HEK293 (cell line): ENCODE data around the gene NTN4.

ENCODE experiments used
- CTCF ChIA-PET: fragments of 350-600 bp; formaldehyde crosslinking; extraction: SDS; loops from one replicate; lab custom pipeline; 2021; ENCODE audit warnings: antibody characterized with exemption; lab: Yijun Ruan, JAX
- POLR2A ChIA-PET: fragments of 300-600 bp; formaldehyde crosslinking; extraction: SDS; loops from one replicate; lab custom pipeline; 2020; ENCODE audit warnings: antibody characterized with exemption, inconsistent platforms; lab: Yijun Ruan, JAX
- H3K27ac ChIP-seq: fragments of 200-500 bp; sonication (Bioruptor generic); 2 replicates; pipeline ENCODE4 v1.5.1; 2014; ENCODE audit warnings: low read depth, low read length, control low read depth, inconsistent platforms; ENCODE audit errors: extremely low read depth
- H3K36me3 ChIP-seq, 2 experiments: fragments of 200-500 bp in 1 of 2; sonication (Bioruptor generic) in 1 of 2; 1 replicate in 1 of 2; 2 replicates in 1 of 2; pipeline ENCODE4 v1.5.1; 2014 to 2017; ENCODE audit warnings: inconsistent platforms in 2 of 2, low read length in 2 of 2; ENCODE audit not compliant: control insufficient read depth in 2 of 2, insufficient read depth in 1 of 2
- H3K4me1 ChIP-seq: fragments of 200-500 bp; sonication (Bioruptor generic); 2 replicates; pipeline ENCODE4 v1.5.1; 2014; ENCODE audit warnings: mild to moderate bottlenecking, low read length, inconsistent platforms; ENCODE audit not compliant: control insufficient read depth, insufficient read depth
- H3K4me3 ChIP-seq: 2 replicates; pipeline ENCODE4 v1.5.1; 2011; ENCODE audit warnings: low read depth, mild to moderate bottlenecking, control low read depth, low read length, moderate library complexity
- H3K9me3 ChIP-seq: fragments of 200-500 bp; sonication (Bioruptor generic); 2 replicates; pipeline ENCODE4 v1.5.1; 2014; ENCODE audit warnings: low read depth, low read length, inconsistent platforms; ENCODE audit not compliant: control insufficient read depth, insufficient read depth
- EGR2 ChIP-seq: fragments of 450-650 bp; formaldehyde crosslinking; IDR thresholded peaks from 2 replicates; pipeline ENCODE4 v1.5.1; 2016; ENCODE audit warnings: low read depth, missing biosample characterization, missing genetic modification characterization
- FEZF1 ChIP-seq: fragments of 450-650 bp; formaldehyde crosslinking; IDR thresholded peaks from 2 replicates; pipeline ENCODE4 v1.5.1; 2016; ENCODE audit warnings: missing biosample characterization, missing genetic modification characterization
- SCRT2 ChIP-seq: fragments of 450-650 bp; formaldehyde crosslinking; IDR thresholded peaks from 2 replicates; pipeline ENCODE4 v1.5.1; 2016; ENCODE audit warnings: missing biosample characterization, missing genetic modification characterization
- YY1 ChIP-seq: fragments of 450-650 bp; formaldehyde crosslinking; IDR thresholded peaks from 2 replicates; pipeline ENCODE4 v1.5.1; 2018; ENCODE audit warnings: missing biosample characterization, missing genetic modification characterization
- ZBTB7A ChIP-seq: fragments of 450-650 bp; formaldehyde crosslinking; IDR thresholded peaks from 2 replicates; pipeline ENCODE4 v1.5.1; 2016; ENCODE audit warnings: low read depth, missing biosample characterization, missing genetic modification characterization
- ZFHX2 ChIP-seq: fragments of 450-650 bp; formaldehyde crosslinking; conservative IDR thresholded peaks from 2 replicates; pipeline ENCODE4 v1.5.1; 2016; ENCODE audit warnings: missing biosample characterization, missing genetic modification characterization
- ZNF114 ChIP-seq: fragments of 450-650 bp; formaldehyde crosslinking; IDR thresholded peaks from 2 replicates; pipeline ENCODE4 v1.5.0; 2017; ENCODE audit warnings: missing biosample characterization, missing genetic modification characterization
- ZNF184 ChIP-seq: fragments of 450-650 bp; IDR thresholded peaks from 2 replicates; pipeline ENCODE4 v1.5.1; 2018; ENCODE audit warnings: missing biosample characterization, mild to moderate bottlenecking, missing genetic modification characterization
- ZNF302 ChIP-seq: fragments of 450-650 bp; formaldehyde crosslinking; IDR thresholded peaks from 2 replicates; pipeline ENCODE4 v1.5.1; 2016; ENCODE audit warnings: missing biosample characterization, missing genetic modification characterization, low read depth
- ZNF391 ChIP-seq: fragments of 450-650 bp; formaldehyde crosslinking; IDR thresholded peaks from 2 replicates; pipeline ENCODE4 v1.5.1; 2016; ENCODE audit warnings: low read depth, missing biosample characterization, missing genetic modification characterization, borderline replicate concordance
- ZNF600 ChIP-seq: fragments of 450-650 bp; formaldehyde crosslinking; IDR thresholded peaks from 2 replicates; pipeline ENCODE4 v1.5.1; 2016; ENCODE audit warnings: missing biosample characterization, missing genetic modification characterization
- ZNF610 ChIP-seq: fragments of 450-650 bp; formaldehyde crosslinking; IDR thresholded peaks from 2 replicates; pipeline ENCODE4 v1.5.1; 2016; ENCODE audit warnings: missing biosample characterization, missing genetic modification characterization, borderline replicate concordance
- ZNF621 ChIP-seq: fragments of 450-650 bp; formaldehyde crosslinking; IDR thresholded peaks from 2 replicates; pipeline ENCODE4 v1.5.1; 2017; ENCODE audit warnings: missing biosample characterization, missing genetic modification characterization
- ZNF660 ChIP-seq: fragments of 450-650 bp; IDR thresholded peaks from 2 replicates; pipeline ENCODE4 v1.5.1; 2018; ENCODE audit warnings: missing biosample characterization, mild to moderate bottlenecking, missing genetic modification characterization
- ZNF707 ChIP-seq: fragments of 450-650 bp; formaldehyde crosslinking; IDR thresholded peaks from 2 replicates; pipeline ENCODE4 v1.5.1; 2016; ENCODE audit warnings: missing biosample characterization, missing genetic modification characterization
- ZSCAN16 ChIP-seq: fragments of 450-650 bp; formaldehyde crosslinking; IDR thresholded peaks from 2 replicates; pipeline ENCODE4 v1.5.1; 2016; ENCODE audit warnings: missing biosample characterization, missing genetic modification characterization
- TF ChIP-seq, protein P1 (sequence below): fragments of 450-650 bp; formaldehyde crosslinking; IDR thresholded peaks from 2 replicates; pipeline ENCODE4 v1.5.1; 2016; ENCODE audit warnings: missing biosample characterization, missing genetic modification characterization
- TF ChIP-seq, protein P2 (sequence below): fragments of 450-650 bp; formaldehyde crosslinking; IDR thresholded peaks from 2 replicates; pipeline ENCODE4 v1.5.1; 2016; ENCODE audit warnings: missing biosample characterization, missing genetic modification characterization
- TF ChIP-seq, protein P3 (sequence below): fragments of 450-650 bp; formaldehyde crosslinking; optimal IDR thresholded peaks from 2 replicates; pipeline ENCODE3; 2016; ENCODE audit warnings: missing biosample characterization, mild to moderate bottlenecking, missing genetic modification characterization

Gene NTN4

DNA sequence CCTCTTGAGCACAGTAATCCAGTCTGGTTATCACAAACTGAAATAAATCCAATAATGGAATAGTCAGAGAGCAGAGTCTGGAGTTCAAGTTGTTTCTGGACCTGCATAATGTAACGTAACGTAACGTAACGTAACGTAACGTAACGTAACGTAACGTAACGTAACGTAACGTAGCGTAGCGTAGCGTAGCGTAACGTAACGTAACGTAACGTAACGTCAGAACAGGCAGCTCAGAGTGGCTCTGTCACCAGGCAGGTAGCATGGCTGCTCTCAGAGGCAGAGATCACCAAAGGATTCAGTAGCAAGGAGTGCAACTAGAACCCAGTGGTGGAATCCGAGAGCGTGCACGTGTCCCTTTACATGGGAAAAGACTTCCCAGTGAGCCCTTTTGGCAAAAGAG is 153.6 kb downstream of the NTN4 start:
- no peak overlapping the region for H3K27ac ChIP-seq
- TF ChIP-seq ZNF707 (tag by site-specific recombination) (no peak), ZNF600 (tag by site-specific recombination) (peak; percentile 90), ZBTB7A (tag by site-specific recombination) (no peak), ZSCAN16 (tag by site-specific recombination) (no peak), ZNF391 (no peak)
- no peaks in the 10 kb centered on the region for H3K36me3 ChIP-seq
- CTCF ChIA-PET = no interaction called here
- no peak overlapping the region for H3K4me3 ChIP-seq
- no peaks in the 10 kb centered on the region for H3K9me3 ChIP-seq
- H3K4me1 ChIP-seq = peaks cover 9% of the 10 kb centered on the region
- POLR2A ChIA-PET = no interaction called here

DNA sequence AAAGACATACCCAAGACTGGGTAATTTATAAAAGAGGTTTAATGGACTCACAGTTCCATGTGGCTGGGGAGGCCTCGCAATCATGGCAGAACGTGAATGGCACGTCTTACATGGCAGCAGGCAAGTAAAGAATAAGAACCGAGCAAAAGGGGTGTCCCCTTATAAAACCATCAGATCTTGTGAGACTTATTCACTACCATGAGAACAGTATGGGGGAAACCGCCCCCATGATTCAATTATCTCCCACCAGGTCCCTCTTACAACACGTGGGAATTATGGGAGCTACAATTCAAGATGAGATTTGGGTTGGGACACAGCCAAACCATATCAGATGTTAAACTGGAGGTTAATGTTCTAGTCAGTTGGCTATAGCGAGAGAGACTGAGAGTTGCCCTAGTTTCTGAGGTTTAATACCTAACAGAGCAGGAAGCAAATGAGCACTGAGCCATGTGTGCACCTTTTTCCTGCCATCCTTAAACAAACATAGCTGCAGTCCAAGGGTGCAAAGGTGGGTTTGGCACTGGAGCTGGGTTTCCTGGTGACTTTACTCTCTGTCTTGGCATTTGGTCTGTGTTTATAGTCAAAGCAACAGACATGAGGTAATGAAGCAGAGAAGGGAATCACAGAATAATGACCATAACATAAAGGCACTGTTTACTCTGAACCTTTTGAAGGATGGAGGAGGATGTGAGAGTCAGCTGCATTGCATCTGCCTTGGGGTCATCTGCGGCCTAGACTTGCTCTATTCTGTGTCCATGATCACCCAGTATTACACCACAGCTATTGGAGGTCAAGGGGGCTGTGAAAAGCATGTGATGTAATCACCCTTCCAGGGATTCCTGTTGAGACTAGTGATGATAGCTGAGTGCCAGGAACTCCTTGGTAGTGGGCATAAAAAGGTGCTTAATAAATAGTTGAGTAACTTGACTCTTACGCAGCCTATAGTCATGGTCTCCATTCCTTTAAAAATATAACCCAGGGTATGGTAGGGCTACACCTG is 155.6 kb downstream of the NTN4 start:
- TF ChIP-seq ZFHX2 (peak; percentile 68), EGR2 (tag by site-specific recombination) (peak; percentile 37; the same call in 1 of the 2 replicates), FEZF1 (tag by site-specific recombination) (peak; percentile 63), ZNF660 (tag by site-specific recombination) (0 out of 2 replicates have a peak, but pooled peaks have one; percentile 17)
- TF ChIP-seq, protein P1, sequence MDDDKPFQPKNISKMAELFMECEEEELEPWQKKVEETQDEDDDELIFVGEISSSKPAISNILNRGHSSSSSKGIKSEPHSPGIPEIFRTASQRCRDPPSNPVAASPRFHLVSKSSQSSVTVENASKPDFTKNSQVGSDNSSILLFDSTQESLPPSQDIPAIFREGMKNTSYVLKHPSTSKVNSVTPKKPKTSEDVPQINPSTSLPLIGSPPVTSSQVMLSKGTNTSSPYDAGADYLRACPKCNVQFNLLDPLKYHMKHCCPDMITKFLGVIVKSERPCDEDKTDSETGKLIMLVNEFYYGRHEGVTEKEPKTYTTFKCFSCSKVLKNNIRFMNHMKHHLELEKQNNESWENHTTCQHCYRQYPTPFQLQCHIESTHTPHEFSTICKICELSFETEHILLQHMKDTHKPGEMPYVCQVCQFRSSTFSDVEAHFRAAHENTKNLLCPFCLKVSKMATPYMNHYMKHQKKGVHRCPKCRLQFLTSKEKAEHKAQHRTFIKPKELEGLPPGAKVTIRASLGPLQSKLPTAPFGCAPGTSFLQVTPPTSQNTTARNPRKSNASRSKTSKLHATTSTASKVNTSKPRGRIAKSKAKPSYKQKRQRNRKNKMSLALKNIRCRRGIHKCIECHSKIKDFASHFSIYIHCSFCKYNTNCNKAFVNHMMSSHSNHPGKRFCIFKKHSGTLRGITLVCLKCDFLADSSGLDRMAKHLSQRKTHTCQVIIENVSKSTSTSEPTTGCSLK (tag by site-specific recombination) = no peak
- Histone ChIP-seq H3K9me3 (no peaks in the 10 kb centered on the region), H3K4me3 (no peak overlapping the region), H3K4me1 (peaks cover 9% of the 10 kb centered on the region), H3K27ac (no peak overlapping the region), H3K36me3 (no peaks in the 10 kb centered on the region)
- ChIA-PET POLR2A (no interaction called here), CTCF (no interaction called here)

DNA sequence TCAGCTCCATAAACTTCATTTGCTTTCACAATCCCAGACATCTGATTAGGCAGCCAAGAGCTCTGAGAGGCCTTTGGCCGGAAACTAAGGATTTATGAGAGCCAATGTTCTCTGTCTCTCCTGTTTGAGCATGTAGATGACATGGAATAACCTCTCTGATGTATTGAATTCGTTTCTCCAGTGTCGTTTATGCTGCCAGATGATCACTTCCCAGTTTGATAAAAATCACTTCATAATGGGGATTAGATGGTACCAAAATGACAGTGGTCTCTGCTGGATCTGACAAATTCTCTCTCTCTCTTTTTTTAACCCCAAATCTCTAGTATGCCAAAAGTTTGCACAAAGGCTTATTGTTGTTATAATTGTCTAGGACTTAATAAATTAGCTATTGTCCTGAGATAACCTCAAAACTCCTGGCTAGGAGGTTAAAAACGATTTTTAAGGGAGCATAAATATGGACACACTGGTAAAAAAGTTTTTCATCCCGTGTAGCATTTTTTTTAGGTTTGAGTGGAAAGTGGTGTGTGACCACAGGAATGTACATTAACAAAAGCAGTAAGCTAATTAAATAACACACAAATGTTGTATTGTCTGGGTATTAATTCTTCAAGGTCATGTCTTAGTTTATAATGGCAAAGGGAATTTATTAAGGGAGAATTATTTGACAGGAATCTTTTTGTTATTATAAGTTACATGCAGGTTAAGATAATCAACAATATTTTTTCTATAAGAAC is 156.7 kb downstream of the NTN4 start:
- POLR2A ChIA-PET = interaction anchor here (0.5 kb wide), 1 partner anchor 8 kb away, joined by 3 read pairs; no protein-coding TSS in a partner anchor
- H3K27ac ChIP-seq = no peak overlapping the region
- no peaks in the 10 kb centered on the region for H3K36me3 ChIP-seq
- CTCF ChIA-PET = no interaction called here
- H3K9me3 ChIP-seq = no peaks in the 10 kb centered on the region
- H3K4me3 ChIP-seq = no peak overlapping the region
- TF ChIP-seq FEZF1 (tag by site-specific recombination) (peak; percentile 55; the same call in 1 of the 2 replicates), ZNF621 (no peak)
- TF ChIP-seq, all 188 proteins: peak for 1
- H3K4me1 ChIP-seq = peaks cover 9% of the 10 kb centered on the region

DNA sequence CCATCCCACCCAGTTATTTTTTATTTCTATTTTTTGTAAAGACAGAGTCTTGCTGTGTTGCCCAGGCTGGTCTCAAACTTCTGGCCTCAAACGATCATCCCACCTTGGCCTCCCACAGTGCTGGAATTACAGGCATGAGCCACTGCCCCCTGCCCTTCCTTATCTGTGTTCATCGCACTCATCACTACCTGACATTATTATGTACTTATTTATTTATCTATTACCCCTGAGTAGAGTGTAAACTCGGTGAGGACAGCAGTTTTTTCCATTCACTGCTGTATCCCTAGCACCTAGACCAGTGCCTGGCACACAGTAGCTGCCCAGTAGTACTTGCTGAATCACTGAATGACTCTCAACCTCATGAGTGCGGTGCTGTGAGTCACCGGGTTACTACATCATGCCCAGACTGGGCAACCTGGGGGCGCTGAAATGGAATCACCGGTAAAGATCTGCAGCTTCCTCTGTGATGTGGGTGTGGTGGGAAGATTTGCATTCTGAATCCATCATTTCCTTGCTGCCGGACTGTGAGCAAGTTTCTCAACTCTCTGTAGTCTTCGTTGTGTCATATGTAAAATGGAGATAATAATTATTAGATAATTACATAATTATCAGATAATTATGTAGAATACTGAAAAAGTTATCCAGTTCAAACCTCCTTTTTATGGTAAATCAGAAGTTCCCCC is 157.4 kb downstream of the NTN4 start:
- Histone ChIP-seq H3K27ac (no peak overlapping the region), H3K36me3 (no peaks in the 10 kb centered on the region)
- POLR2A ChIA-PET = interaction anchor here (0.5 kb wide), 1 partner anchor 9 kb away, joined by 3 read pairs; no protein-coding TSS in a partner anchor
- TF ChIP-seq, protein P2, sequence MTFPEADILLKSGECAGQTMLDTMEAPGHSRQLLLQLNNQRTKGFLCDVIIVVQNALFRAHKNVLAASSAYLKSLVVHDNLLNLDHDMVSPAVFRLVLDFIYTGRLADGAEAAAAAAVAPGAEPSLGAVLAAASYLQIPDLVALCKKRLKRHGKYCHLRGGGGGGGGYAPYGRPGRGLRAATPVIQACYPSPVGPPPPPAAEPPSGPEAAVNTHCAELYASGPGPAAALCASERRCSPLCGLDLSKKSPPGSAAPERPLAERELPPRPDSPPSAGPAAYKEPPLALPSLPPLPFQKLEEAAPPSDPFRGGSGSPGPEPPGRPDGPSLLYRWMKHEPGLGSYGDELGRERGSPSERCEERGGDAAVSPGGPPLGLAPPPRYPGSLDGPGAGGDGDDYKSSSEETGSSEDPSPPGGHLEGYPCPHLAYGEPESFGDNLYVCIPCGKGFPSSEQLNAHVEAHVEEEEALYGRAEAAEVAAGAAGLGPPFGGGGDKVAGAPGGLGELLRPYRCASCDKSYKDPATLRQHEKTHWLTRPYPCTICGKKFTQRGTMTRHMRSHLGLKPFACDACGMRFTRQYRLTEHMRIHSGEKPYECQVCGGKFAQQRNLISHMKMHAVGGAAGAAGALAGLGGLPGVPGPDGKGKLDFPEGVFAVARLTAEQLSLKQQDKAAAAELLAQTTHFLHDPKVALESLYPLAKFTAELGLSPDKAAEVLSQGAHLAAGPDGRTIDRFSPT (tag by site-specific recombination) = 0 out of 2 replicates have a peak, but pooled peaks have one; percentile 31
- TF ChIP-seq ZNF302 (tag by site-specific recombination) (no peak), YY1 (tag by site-specific recombination) (no peak), SCRT2 (tag by site-specific recombination) (no peak), ZNF184 (tag by site-specific recombination) (0 out of 2 replicates have a peak, but pooled peaks have one; percentile 52), ZNF114 (no peak), ZNF610 (tag by site-specific recombination) (no peak)
- TF ChIP-seq, protein P3, sequence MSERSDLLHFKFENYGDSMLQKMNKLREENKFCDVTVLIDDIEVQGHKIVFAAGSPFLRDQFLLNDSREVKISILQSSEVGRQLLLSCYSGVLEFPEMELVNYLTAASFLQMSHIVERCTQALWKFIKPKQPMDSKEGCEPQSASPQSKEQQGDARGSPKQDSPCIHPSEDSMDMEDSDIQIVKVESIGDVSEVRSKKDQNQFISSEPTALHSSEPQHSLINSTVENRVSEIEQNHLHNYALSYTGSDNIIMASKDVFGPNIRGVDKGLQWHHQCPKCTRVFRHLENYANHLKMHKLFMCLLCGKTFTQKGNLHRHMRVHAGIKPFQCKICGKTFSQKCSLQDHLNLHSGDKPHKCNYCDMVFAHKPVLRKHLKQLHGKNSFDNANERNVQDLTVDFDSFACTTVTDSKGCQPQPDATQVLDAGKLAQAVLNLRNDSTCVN (tag by site-specific recombination) = no peak

More for the DNA sequence above, 157.4 kb downstream of the NTN4 start:
- CTCF ChIA-PET = no interaction called here
- no peak overlapping the region for H3K4me3 ChIP-seq
- peaks cover 9% of the 10 kb centered on the region for H3K4me1 ChIP-seq
- no peaks in the 10 kb centered on the region for H3K9me3 ChIP-seq
